ENCODE data around the gene ZNF335. TPM values are rescaled to one million over a fixed set of nuclear protein-coding genes. Genes with fewer than 3 reads are reported as not detected.

ZNF335 gene
- total and polyA plus RNA-seq, 2 donors (not counting 3 experiments of a cell fraction or from before 2014, with no cell fraction given), result 17.3 to 22.8 TPM

GRCh38 chr20:45998761-45999160, 26.8 kb upstream of the ZNF335 start:
- FAIRE-seq (no peak), DNase-seq (ENCODE audit: low read depth, low spot score) (no peak)
- TF ChIP-seq CTCF (IDR thresholded peaks at IDR 0.05; ENCODE audit: extremely low read depth in 1 of 2, insufficient read depth in 1 of 2, low read depth in 1 of 2, low read length in 2 of 2) (no peak), GATA2 (IDR thresholded peaks at IDR 0.05; ENCODE audit: insufficient read depth, insufficient read length, low read depth, low read length) (no peak), JUN (IDR thresholded peaks at IDR 0.05; ENCODE audit: borderline replicate concordance, insufficient read depth, insufficient read length, low read depth) (no peak), FOS (IDR thresholded peaks at IDR 0.05; ENCODE audit: borderline replicate concordance, insufficient read depth, low read length) (no peak), EZH2 (IDR thresholded peaks at IDR 0.05; ENCODE audit: borderline replicate concordance, low read depth, low read length, severe bottlenecking) (no peak), MAX (IDR thresholded peaks at IDR 0.05; ENCODE audit: insufficient read depth, insufficient read length) (no peak), POLR2A (IDR thresholded peaks at IDR 0.05; ENCODE audit: low read depth, low read length) (no peak), MYC (IDR thresholded peaks at IDR 0.05; ENCODE audit: low read depth, low read length) (no peak), POLR2AphosphoS5 (IDR thresholded peaks at IDR 0.05; ENCODE audit: insufficient read depth, low read depth, low read length) (no peak)
- intact Hi-C loops (cut with micrococcal nuclease) (no loop called here), dilution Hi-C loops (cut with MboI; ENCODE audit: extremely low pct_ligation_motif_present, low sequenced_read_pairs) (no loop called here)
- Histone ChIP-seq H3K9ac (replicated peaks; ENCODE audit: extremely low read depth, insufficient read depth, low read length) (no peak overlapping the region), H3K4me2 (ENCODE audit: insufficient read depth, low read length) (no peak overlapping the region), H3K27me3 (ENCODE audit: control insufficient read depth in 2 of 2, insufficient read depth in 2 of 2, low read length in 2 of 2) (peaks cover 12 to 19% of the 10 kb centered on the region in 2 experiments), H3K9me3 (replicated peaks; ENCODE audit: control insufficient read depth, insufficient read depth, low read length) (no peaks in the 10 kb centered on the region), H3K27ac (ENCODE audit: insufficient read depth, low read depth, low read length) (no peak overlapping the region), H3K79me2 (ENCODE audit: control insufficient read depth, insufficient read depth, low read length) (no peaks in the 10 kb centered on the region), H3K4me3 (replicated peaks in 1 of 3; ENCODE audit: insufficient read depth in 1 of 3, low read depth in 1 of 3, low read length in 3 of 3) (no peak overlapping the region), H4K20me1 (replicated peaks; ENCODE audit: control insufficient read depth, extremely low read depth, insufficient read depth, low read length) (no peaks in the 10 kb centered on the region), H2AFZ (ENCODE audit: low read depth, low read length) (no peak overlapping the region), H3K9me1 (replicated peaks; ENCODE audit: control insufficient read depth, extremely low read depth, insufficient read depth, low read length) (no peaks in the 10 kb centered on the region), H3K36me3 (ENCODE audit: control insufficient read depth in 2 of 2, extremely low read depth in 1 of 2, insufficient read depth in 2 of 2, low read length in 2 of 2) (no peaks in the 10 kb centered on the region), H3K4me1 (ENCODE audit: control insufficient read depth, extremely low read depth, insufficient read depth, low read length) (no peaks in the 10 kb centered on the region)
- BruUV-seq (replicated peaks), result no TSS peak
- ChIA-PET CTCF (interaction anchor here (2.0 to 5.8 kb wide), 3 partner anchors 11 to 16 kb away, joined by 8 to 48 read pairs (median 9); no protein-coding TSS in a partner anchor), POLR2A (no interaction called here)
